ENCODE data around the gene UMODL1.

The UMODL1 gene

DNA sequence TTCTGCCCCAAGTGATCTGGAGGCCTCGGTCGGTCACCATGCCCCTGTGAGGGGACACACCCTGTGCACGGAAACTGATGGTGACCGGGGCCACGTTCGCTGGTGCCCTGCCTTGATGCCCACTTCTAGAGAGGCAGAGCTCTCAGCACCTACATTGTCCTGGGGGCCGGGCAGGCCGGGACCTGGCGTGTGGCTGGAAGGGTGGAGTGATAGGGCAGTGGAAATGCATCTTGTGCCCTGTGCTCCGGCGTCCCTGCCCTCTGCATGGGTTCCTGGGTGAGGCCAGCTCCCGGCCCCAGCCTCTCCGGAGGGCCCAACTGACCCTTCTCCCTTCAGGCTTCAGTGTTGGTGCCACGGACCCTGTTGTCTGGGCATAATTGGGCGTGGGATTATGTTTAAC lies 11.0 kb upstream of the UMODL1 start:
- TF ChIP-seq, protein P1, sequence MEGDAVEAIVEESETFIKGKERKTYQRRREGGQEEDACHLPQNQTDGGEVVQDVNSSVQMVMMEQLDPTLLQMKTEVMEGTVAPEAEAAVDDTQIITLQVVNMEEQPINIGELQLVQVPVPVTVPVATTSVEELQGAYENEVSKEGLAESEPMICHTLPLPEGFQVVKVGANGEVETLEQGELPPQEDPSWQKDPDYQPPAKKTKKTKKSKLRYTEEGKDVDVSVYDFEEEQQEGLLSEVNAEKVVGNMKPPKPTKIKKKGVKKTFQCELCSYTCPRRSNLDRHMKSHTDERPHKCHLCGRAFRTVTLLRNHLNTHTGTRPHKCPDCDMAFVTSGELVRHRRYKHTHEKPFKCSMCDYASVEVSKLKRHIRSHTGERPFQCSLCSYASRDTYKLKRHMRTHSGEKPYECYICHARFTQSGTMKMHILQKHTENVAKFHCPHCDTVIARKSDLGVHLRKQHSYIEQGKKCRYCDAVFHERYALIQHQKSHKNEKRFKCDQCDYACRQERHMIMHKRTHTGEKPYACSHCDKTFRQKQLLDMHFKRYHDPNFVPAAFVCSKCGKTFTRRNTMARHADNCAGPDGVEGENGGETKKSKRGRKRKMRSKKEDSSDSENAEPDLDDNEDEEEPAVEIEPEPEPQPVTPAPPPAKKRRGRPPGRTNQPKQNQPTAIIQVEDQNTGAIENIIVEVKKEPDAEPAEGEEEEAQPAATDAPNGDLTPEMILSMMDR (IDR thresholded peaks at IDR 0.05; ENCODE audit: low read depth, low read length): no peak
- no peak overlapping the region for H3K4me3 ChIP-seq (ENCODE audit: low read depth, low read length)

DNA sequence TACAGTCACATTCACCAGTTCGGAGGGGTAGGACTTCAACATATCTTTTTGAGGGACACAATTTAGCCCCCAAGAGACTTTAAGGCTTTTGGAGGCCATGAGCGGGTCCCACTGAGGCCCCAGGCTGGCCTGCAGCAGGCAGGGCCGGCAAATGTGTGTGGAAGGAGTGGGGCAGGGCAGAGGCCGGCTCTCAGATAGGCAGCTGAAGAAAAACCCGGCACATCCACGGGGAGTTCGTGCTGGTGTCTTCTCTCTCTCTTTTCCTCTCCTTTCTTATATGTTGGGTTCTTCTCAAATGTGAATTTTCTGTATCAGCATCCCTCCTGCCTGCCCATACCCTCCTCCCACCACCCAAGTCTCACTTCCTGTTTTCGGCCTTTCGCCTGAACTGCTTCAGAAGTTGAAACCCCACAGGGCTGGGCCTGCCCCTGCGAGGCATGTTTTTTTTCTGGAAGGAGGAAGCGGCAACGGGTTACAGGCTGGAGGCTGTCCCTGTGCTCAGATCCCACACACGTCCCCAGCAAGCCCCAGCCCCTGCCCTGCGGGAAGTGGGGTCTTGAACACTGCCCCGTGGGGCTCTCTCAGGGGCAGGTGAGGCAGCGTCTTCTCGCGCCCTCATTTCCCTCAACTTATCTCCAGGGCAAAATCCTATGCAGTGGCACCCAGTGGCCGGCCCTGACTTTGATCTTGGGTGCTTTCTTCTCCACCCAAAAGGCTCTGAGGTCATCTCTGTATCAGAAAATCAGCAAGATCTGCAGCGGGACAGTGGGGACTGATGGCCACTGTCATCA lies 9.7 kb upstream of the UMODL1 start:
- H3K4me3 ChIP-seq (ENCODE audit: low read depth, low read length): no peak overlapping the region

DNA sequence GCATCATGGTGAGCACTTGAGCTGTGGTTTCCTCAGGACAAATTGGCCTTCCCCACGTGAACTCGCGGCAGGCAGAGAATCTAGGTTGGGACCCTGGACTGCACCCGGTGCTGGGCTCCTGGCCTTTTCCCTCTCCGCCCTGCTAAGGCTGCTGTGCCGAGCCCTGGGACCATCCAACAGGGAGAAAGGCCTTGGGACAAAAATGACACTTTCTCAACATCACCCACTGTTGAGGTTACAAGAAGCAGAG lies 9.2 kb upstream of the UMODL1 start:
- TF ChIP-seq, protein P1 (IDR thresholded peaks at IDR 0.05; ENCODE audit: low read depth, low read length): no peak
- no peak overlapping the region for H3K4me3 ChIP-seq (ENCODE audit: low read depth, low read length)

More for the DNA sequence above, 9.7 kb upstream of the UMODL1 start:
- TF ChIP-seq, protein P1 (IDR thresholded peaks at IDR 0.05; ENCODE audit: low read depth, low read length): no peak

DNA sequence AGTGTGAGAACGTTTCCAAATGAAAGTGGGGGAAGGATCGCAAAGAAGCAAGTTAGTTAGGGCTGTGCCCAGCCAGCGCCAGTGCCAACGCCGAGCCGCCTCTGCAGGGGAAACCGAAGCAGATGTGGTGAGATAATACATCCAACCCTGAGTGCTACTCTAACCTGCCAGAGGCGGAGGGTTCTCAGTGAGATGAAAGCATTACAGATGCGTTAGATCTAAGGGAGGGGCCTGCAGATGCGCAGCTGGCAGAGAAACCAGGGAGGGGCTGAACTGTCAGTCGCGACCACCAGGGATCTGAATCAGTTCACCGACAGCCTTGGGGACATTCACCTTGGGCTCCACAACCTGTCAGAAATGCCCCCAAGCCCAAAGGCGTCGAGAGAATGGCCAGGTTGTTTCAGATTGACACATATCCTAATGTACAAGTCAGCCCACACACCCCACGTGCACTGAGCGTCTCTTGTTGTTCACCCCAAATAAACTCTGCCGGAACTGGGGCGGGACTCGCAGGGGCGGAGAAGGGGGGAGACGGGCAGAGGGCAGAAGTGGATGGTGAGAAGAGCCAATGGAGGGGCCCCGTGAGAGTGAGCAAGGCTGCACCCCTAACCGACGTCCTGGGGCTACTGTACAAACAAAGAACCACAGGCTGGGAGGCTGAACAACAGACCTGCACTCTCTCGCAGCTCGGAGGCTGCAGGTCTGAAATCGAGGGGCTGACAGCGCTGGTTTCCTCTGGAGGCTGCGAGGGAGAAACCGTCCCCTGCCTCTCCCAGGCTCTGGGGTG lies 8.7 kb upstream of the UMODL1 start:
- TF ChIP-seq, protein P1 (IDR thresholded peaks at IDR 0.05; ENCODE audit: low read depth, low read length): no peak
- no peak overlapping the region for H3K4me3 ChIP-seq (ENCODE audit: low read depth, low read length)

DNA sequence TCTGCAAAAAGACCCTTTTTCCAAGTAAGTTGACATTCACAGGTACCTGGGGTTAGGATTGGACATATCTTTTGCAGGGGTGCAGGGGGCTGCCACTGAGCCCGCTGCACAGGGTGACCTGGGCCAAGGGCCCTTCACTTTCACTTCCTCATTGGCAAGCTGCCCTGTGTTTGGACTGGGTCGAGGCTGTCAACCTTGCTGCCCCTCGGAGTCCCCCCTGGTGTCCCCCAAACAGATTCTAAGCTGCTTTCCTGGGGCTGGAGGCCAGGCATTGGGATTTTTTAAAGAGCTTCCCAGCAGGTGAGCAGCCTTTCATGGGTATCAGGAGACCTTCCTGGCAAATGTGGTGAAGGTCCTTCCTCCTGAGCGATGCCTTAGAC lies 7.9 kb upstream of the UMODL1 start:
- TF ChIP-seq, protein P1 (IDR thresholded peaks at IDR 0.05; ENCODE audit: low read depth, low read length): no peak
- H3K4me3 ChIP-seq (ENCODE audit: low read depth, low read length): no peak overlapping the region

DNA sequence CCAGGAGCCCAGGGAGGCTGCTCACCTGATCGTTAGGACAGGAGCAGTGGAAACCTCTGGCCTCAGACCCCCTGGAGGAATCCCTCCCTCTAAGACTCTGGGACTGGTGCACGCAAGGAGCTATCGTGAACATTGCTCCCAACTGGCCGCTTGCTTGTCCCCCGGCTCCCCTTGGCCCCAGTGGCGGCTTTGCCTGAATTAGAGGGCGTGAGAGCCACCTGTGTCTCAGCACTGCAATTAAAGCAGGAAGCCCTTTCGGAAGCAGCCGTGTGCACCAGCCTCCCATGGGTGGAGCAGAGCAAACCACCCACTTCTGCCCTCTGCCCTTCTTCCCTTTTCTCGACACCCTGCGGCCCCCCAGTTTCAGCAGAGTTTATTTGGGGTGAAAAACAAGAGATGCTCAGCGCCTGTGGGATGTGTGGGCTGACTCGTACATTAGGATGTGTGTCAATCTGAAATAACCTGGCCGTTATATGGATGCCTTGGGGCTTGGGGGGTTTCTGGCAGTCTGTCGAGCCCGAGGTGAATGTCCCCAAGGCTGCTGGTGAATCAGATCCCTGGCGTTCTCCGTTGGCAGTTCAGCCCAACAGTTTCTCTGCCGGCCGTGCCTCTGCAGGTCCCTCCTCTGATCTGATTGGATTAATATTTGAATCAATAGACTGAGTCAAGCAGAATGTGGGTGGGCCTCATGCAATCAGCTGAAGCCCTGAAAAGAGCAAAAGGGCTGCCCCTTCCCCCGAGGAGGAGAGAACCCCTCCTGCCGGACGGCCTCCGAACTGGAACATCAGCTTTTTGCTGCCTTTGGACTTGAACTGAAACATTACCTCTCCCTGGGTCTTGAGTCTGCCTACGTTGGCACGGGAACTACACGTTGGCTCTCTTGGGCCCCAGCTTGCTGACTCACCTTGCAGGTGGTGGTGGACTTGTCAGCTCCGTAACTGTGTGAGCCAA lies 7.3 kb upstream of the UMODL1 start:
- TF ChIP-seq, protein P1 (IDR thresholded peaks at IDR 0.05; ENCODE audit: low read depth, low read length): no peak
- H3K4me3 ChIP-seq (ENCODE audit: low read depth, low read length): no peak overlapping the region
